ENCODE data around the gene TMIE. TPM values are rescaled to one million over a fixed set of nuclear protein-coding genes. Genes with fewer than 3 reads are reported as not detected.
A peak's percentile ranks its signal among the peaks of the same experiment; 100 is the strongest.

The TMIE gene, protein sequence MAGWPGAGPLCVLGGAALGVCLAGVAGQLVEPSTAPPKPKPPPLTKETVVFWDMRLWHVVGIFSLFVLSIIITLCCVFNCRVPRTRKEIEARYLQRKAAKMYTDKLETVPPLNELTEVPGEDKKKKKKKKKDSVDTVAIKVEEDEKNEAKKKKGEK
- total RNA-seq: 1 to 10 TPM in 2 of 4 donors, under 1 TPM in 1, not detected in 1; 0.41 to 2.1 (median 1.6) TPM

- peak in 1 of 2 donors; percentile 31 for DNase-seq
- Histone ChIP-seq H3K4me3 (peak within 1 kb of the TSS; percentile 12 to 37), H3K9me3 (no peaks in the 10 kb centered on the region), H3K27me3 (peaks cover 0 to 6% of the 10 kb centered on the region in 2 donors), H3K27ac (peak within 1 kb of the TSS in 1 of 2 donors; percentile 16), H3K36me3 (no peaks in the 10 kb centered on the region), H3K4me1 (peaks cover 0 to 7% of the 10 kb centered on the region in 2 donors)
- intact Hi-C loops (cut with DNase I; ENCODE audit: low total_unique reads): loop anchor here (10.0 kb wide), 1 partner anchor 633 kb away; no protein-coding TSS in a partner anchor
- TF ChIP-seq POLR2A (IDR thresholded peaks at IDR 0.05): no peak
- TF ChIP-seq, protein P1, sequence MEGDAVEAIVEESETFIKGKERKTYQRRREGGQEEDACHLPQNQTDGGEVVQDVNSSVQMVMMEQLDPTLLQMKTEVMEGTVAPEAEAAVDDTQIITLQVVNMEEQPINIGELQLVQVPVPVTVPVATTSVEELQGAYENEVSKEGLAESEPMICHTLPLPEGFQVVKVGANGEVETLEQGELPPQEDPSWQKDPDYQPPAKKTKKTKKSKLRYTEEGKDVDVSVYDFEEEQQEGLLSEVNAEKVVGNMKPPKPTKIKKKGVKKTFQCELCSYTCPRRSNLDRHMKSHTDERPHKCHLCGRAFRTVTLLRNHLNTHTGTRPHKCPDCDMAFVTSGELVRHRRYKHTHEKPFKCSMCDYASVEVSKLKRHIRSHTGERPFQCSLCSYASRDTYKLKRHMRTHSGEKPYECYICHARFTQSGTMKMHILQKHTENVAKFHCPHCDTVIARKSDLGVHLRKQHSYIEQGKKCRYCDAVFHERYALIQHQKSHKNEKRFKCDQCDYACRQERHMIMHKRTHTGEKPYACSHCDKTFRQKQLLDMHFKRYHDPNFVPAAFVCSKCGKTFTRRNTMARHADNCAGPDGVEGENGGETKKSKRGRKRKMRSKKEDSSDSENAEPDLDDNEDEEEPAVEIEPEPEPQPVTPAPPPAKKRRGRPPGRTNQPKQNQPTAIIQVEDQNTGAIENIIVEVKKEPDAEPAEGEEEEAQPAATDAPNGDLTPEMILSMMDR (IDR thresholded peaks at IDR 0.05): no peak
These were observed at the start of gene TMIE for GRCh38 chr3:46701181-46701939. Gene TMIE, plus strand, starts transcription at chr3:46701392. Its CDS starts 96 bp downstream, at chr3:46701488.

DNA sequence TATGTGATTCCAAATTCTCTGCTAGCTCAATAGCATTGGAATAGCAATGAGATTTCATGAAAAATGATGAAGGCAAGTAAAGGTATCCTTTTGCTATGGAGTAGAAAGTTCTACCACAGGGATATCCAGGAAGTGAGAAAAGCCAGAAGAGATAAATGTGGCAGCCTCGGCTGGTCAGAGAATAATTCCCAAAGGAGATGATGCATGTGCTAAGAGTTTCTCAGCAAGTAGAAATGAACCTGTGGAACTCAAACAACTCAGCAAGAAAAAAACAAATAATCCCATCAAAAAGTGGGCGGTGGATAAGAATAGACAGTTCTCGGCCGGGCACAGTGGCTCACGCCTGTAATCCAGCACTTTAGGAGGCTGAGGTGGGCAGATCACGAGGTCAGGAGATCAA is 45.9 kb upstream of the TMIE start:
- Histone ChIP-seq H3K27ac (no peak overlapping the region), H3K36me3 (no peaks in the 10 kb centered on the region), H3K9me3 (no peaks in the 10 kb centered on the region), H3K4me1 (no peaks in the 10 kb centered on the region), H3K4me3 (no peak overlapping the region), H3K27me3 (no peaks in the 10 kb centered on the region)
- TF ChIP-seq, protein P1 (IDR thresholded peaks at IDR 0.05): no peak
- TF ChIP-seq POLR2A (IDR thresholded peaks at IDR 0.05): no peak
- DNase-seq: no peak
- intact Hi-C loops (cut with DNase I; ENCODE audit: low total_unique reads): no loop called here

DNA sequence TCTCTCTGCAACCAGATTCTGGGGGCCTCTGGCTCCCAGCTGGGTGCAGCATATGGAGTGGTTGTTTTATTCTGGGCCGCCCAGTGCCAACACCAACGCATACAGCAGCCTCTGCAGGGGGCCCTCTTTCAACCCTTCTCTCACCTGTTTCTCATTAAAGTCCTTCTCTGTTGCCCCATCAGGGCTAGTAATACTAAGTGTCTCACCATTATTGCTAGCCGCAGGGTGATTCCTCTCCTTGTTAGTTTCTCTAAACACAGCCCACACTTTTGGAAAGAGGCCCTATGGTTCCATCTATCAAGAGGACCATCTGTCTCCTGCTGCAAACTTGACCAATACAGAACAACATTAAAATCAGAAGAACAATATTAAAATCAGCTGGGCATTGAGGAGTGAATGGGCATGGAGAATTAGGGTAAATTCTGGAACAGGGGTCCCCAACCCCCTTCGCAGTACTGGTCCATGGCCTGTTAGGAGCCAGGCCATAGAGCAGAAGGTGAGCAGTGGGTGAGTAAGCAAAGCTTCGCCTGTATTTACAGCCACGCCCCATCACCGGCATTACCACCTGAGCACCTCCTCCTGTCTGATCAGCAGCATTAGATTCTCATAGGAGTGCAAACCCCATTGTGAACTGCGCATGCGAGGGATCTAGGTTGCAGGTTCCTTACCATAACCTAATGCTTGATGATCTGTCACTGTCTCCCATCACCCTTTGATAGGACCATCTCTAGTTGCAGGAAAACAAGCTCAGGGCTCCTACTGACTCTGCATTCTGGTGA is 44.2 kb upstream of the TMIE start:
- DNase-seq: no peak
- H3K27me3 ChIP-seq: no peaks in the 10 kb centered on the region
- intact Hi-C loops (cut with DNase I; ENCODE audit: low total_unique reads): no loop called here
- TF ChIP-seq, protein P1 (IDR thresholded peaks at IDR 0.05): no peak
- TF ChIP-seq POLR2A (IDR thresholded peaks at IDR 0.05): no peak
- H3K27ac ChIP-seq: no peak overlapping the region
- no peaks in the 10 kb centered on the region for H3K9me3 ChIP-seq
- H3K4me1 ChIP-seq: no peaks in the 10 kb centered on the region
- H3K36me3 ChIP-seq: no peaks in the 10 kb centered on the region
- no peak overlapping the region for H3K4me3 ChIP-seq

DNA sequence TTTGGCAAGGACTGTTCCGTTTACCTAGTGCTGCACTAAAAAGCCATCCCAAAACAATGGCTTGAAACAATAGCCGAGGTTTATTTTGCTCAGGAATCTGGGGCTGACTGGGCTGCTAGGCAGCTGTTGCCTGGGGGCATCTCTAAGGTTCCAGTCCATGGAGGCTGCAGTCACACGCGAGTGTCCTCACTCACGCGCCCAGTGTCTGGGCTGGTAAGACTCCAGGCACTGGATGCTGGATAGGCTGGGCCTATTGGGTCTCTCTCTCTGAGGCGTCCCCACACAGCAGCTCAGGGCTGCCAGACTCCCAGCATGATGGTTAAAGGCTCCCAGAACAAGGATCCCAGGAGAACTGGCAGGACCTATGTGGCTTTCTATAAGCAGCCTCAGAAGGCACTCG is 41.9 kb upstream of the TMIE start:
- Histone ChIP-seq H3K4me1 (no peaks in the 10 kb centered on the region), H3K4me3 (no peak overlapping the region), H3K9me3 (no peaks in the 10 kb centered on the region), H3K36me3 (no peaks in the 10 kb centered on the region), H3K27ac (no peak overlapping the region), H3K27me3 (no peaks in the 10 kb centered on the region)
- intact Hi-C loops (cut with DNase I; ENCODE audit: low total_unique reads): no loop called here
- DNase-seq: no peak
- TF ChIP-seq POLR2A (IDR thresholded peaks at IDR 0.05): no peak

DNA sequence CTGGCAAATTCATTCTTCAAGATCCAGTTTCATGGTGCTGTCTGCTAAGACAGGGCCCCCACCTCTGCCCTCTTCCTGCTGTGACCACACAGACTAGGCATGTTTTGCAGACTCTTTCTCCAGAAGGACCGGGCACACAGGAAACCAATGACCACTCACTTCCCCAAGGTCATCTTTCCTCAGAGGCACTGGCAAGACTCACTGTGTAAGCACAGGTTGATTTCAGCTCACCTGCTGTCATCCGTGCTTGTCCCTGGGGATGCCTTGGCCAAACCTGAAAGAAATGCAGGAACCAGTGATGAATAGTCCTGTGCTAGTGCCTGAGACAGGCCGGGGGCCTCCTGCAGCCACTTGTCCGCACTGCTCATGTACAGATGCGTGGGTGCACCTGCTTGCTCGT is 41.2 kb upstream of the TMIE start:
- no peaks in the 10 kb centered on the region for H3K9me3 ChIP-seq
- no peaks in the 10 kb centered on the region for H3K36me3 ChIP-seq
- H3K27ac ChIP-seq: no peak overlapping the region
- DNase-seq: no peak
- intact Hi-C loops (cut with DNase I; ENCODE audit: low total_unique reads): no loop called here
- no peaks in the 10 kb centered on the region for H3K4me1 ChIP-seq
- H3K4me3 ChIP-seq: no peak overlapping the region
- H3K27me3 ChIP-seq: no peaks in the 10 kb centered on the region
- TF ChIP-seq, protein P1 (IDR thresholded peaks at IDR 0.05): no peak
- TF ChIP-seq POLR2A (IDR thresholded peaks at IDR 0.05): no peak

Data from uterus (tissue), 4 donors.